Endothelial cell of umbilical vein (primary cell): ENCODE data around the gene MNDA. TPM values are rescaled to one million over a fixed set of nuclear protein-coding genes. Genes with fewer than 3 reads are reported as not detected.

Experiments used
- BruUV-seq: library from RNA; stranded (reverse); fragments of 400-500 nt; replicated peaks from 2 replicates; lab custom pipeline; 2021; lab: Mats Ljungman, UMichigan
- CTCF ChIA-PET: fragments of 300-600, 350-600 bp; sonication (Branson Sonifier 250); formaldehyde crosslinking; loops from one replicate; lab custom pipeline; 2021; ENCODE audit warnings: antibody characterized with exemption, inconsistent platforms; lab: Charles Lee
- POLR2A ChIA-PET: fragments of 300-600, 350-600 bp; sonication (Branson Sonifier 250); formaldehyde crosslinking; loops from one replicate; lab custom pipeline; 2021; ENCODE audit warnings: antibody characterized with exemption, inconsistent platforms; lab: Charles Lee
- DNase-seq: peaks from one replicate; pipeline ENCODE4 v3.0.0-alpha.2; 2011; ENCODE audit warnings: low read depth, low spot score
- FAIRE-seq: peaks from 2 replicates; lab custom pipeline; 2011; peaks lifted over from hg19 to GRCh38; lab: Jason Lieb, UNC
- H2AFZ ChIP-seq: 2 replicates; pipeline ENCODE4 v1.6.0; 2012; ENCODE audit warnings: low read depth, low read length, control low read depth, inconsistent platforms
- H3K27ac ChIP-seq: 2 replicates; pipeline ENCODE4 v1.5.1; 2011; ENCODE audit warnings: low read depth, mild to moderate bottlenecking, control low read depth, low read length, moderate library complexity; ENCODE audit not compliant: insufficient read depth
- H3K27me3 ChIP-seq, 2 experiments: 2 replicates each; pipeline versions ENCODE4 v1.6.0 to v1.6.1; 2011; ENCODE audit warnings: low read length in 2 of 2, mixed read lengths in 1 of 2; ENCODE audit not compliant: control insufficient read depth in 2 of 2, insufficient read depth in 2 of 2
- H3K36me3 ChIP-seq, 2 experiments: 2 replicates in 1 of 2; 3 replicates in 1 of 2; pipeline ENCODE4 v1.5.1; 2011; ENCODE audit warnings: low read length in 2 of 2, mild to moderate bottlenecking in 1 of 2, moderate library complexity in 1 of 2; ENCODE audit not compliant: control insufficient read depth in 2 of 2, insufficient read depth in 2 of 2; ENCODE audit errors: extremely low read depth in 1 of 2
- H3K4me1 ChIP-seq: 3 replicates; pipeline ENCODE4 v1.5.1; 2011; ENCODE audit warnings: mild to moderate bottlenecking, low read length; ENCODE audit not compliant: control insufficient read depth, insufficient read depth; ENCODE audit errors: extremely low read depth
- H3K4me2 ChIP-seq: 2 replicates; pipeline ENCODE4 v1.6.1; 2011; ENCODE audit warnings: low read length, control low read depth, mixed read lengths; ENCODE audit not compliant: insufficient read depth
- H3K4me3 ChIP-seq, 3 experiments: fragments of 200-600 bp in 1 of 3; sonication (generic), shearing (Covaris generic) in 1 of 3; replicated peaks in 1 of 3; 2 replicates each; pipeline ENCODE4 v1.5.1; 2011 to 2016; ENCODE audit warnings: control low read depth in 3 of 3, low read length in 3 of 3, mild to moderate bottlenecking in 2 of 3, inconsistent platforms in 1 of 3, low read depth in 1 of 3, moderate library complexity in 1 of 3; ENCODE audit not compliant: insufficient read depth in 1 of 3
- H3K79me2 ChIP-seq: 2 replicates; pipeline ENCODE4 v1.6.0; 2012; ENCODE audit warnings: low read length, inconsistent platforms; ENCODE audit not compliant: control insufficient read depth, insufficient read depth
- H3K9ac ChIP-seq: replicated peaks from 2 replicates; pipeline ENCODE3; 2011; ENCODE audit warnings: low read length, control low read depth; ENCODE audit not compliant: insufficient read depth; ENCODE audit errors: extremely low read depth
- H3K9me1 ChIP-seq: replicated peaks from 3 replicates; pipeline ENCODE4 v1.6.0; 2011; ENCODE audit warnings: mild to moderate bottlenecking, low read length; ENCODE audit not compliant: control insufficient read depth, insufficient read depth; ENCODE audit errors: extremely low read depth
- H3K9me3 ChIP-seq: replicated peaks from 2 replicates; pipeline ENCODE4 v1.5.1; 2012; ENCODE audit warnings: low read length, inconsistent platforms; ENCODE audit not compliant: control insufficient read depth, insufficient read depth
- H4K20me1 ChIP-seq: replicated peaks from 2 replicates; pipeline ENCODE3; 2011; ENCODE audit warnings: mild to moderate bottlenecking, low read length; ENCODE audit not compliant: control insufficient read depth, insufficient read depth; ENCODE audit errors: extremely low read depth
- CTCF ChIP-seq, 2 donors: IDR thresholded peaks; 1 replicate in 1 of 2; 2 replicates in 1 of 2; pipeline ENCODE4 v1.5.1; 2011; ENCODE audit warnings: low read length in 2 of 2, mild to moderate bottlenecking in 2 of 2, moderate library complexity in 2 of 2, control low read depth in 1 of 2, inconsistent platforms in 1 of 2, low read depth in 1 of 2; ENCODE audit not compliant: insufficient read depth in 1 of 2; ENCODE audit errors: extremely low read depth in 1 of 2
- MAX ChIP-seq: IDR thresholded peaks from 2 replicates; pipeline ENCODE4 v1.6.1; 2011; ENCODE audit not compliant: insufficient read depth, insufficient read length
- dilution Hi-C: fragments of 300-500 bp; cut with MboI; formaldehyde crosslinking; loops from one replicate; pipeline ENCODE4 v1.15.0; 2019; ENCODE audit warnings: low sequenced_read_pairs; ENCODE audit not compliant: extremely low pct_ligation_motif_present
- intact Hi-C: fragments of 100-400 bp; cut with micrococcal nuclease; formaldehyde crosslinking; loops from one replicate; pipeline ENCODE4 v1.10.0; 2022
- polyA plus RNA-seq, 4 experiments: library from polyadenylated mRNA; depleted of rRNA in 3 of 4; stranded (reverse) in 3 of 4; unstranded in 1 of 4; fragments of >200 nt; gene quantifications; 2 replicates each; pipeline versions ENCODE4 v1.2.1 to v1.2.3, GENCODE V29; 2011 to 2012; ENCODE audit warnings: missing spikeins in 1 of 4
- total RNA-seq: library from RNA; stranded (reverse); gene quantifications from 2 replicates; pipeline ENCODE4 v1.2.3, GENCODE V29; 2021

Gene MNDA
- total and polyA plus RNA-seq, 2 donors (not counting 3 experiments of a cell fraction or from before 2014, with no cell fraction given), result not detected

GRCh38 chr1:158833264-158833663, 2.1 kb downstream of the MNDA start:
- TF ChIP-seq MAX, result no peak
- H3K27ac ChIP-seq, result no peak overlapping the region
- intact Hi-C loops, result no loop called here
- no peaks in the 10 kb centered on the region for H3K27me3 ChIP-seq
- FAIRE-seq, result no peak
- no peak overlapping the region for H2AFZ ChIP-seq
- H3K9me1 ChIP-seq, result no peaks in the 10 kb centered on the region
- no peak for DNase-seq
- no peaks in the 10 kb centered on the region for H4K20me1 ChIP-seq
- H3K4me1 ChIP-seq, result no peaks in the 10 kb centered on the region
- H3K4me3 ChIP-seq, result no peak overlapping the region
- no TSS peak for BruUV-seq
- CTCF ChIA-PET, result no interaction called here
- dilution Hi-C loops, result no loop called here
- H3K9me3 ChIP-seq, result no peaks in the 10 kb centered on the region
- H3K9ac ChIP-seq, result no peak overlapping the region
- H3K4me2 ChIP-seq, result no peak overlapping the region
- H3K36me3 ChIP-seq, result no peaks in the 10 kb centered on the region
- H3K79me2 ChIP-seq, result no peaks in the 10 kb centered on the region
- POLR2A ChIA-PET, result no interaction called here

GRCh38 chr1:158836038-158836437, 4.9 kb downstream of the MNDA start:
- Histone ChIP-seq H3K9ac (no peak overlapping the region), H3K79me2 (no peaks in the 10 kb centered on the region), H3K4me3 (no peak overlapping the region), H3K36me3 (no peaks in the 10 kb centered on the region), H3K27me3 (no peaks in the 10 kb centered on the region), H3K9me3 (no peaks in the 10 kb centered on the region), H3K4me1 (no peaks in the 10 kb centered on the region), H2AFZ (no peak overlapping the region), H3K9me1 (no peaks in the 10 kb centered on the region), H3K4me2 (no peak overlapping the region), H4K20me1 (no peaks in the 10 kb centered on the region), H3K27ac (no peak overlapping the region)
- POLR2A ChIA-PET, result no interaction called here
- no peak for FAIRE-seq
- dilution Hi-C loops (no loop called here), intact Hi-C loops (no loop called here)
- no peak for TF ChIP-seq CTCF (IDR thresholded peaks at IDR 0.05; ENCODE audit: extremely low read depth in 1 of 2, insufficient read depth in 1 of 2, low read depth in 1 of 2, low read length in 2 of 2)
- CTCF ChIA-PET, result interaction anchor here (0.7 kb wide), 1 partner anchor 150 kb away, joined by 3 read pairs; no protein-coding TSS in a partner anchor
- BruUV-seq, result no TSS peak
- no peak for DNase-seq
